Esophagus muscularis mucosa (tissue), 4 donors: ENCODE measurements around the gene COQ10A. TPM values are rescaled to one million over a fixed set of nuclear protein-coding genes. Genes with fewer than 3 reads are reported as not detected.

Experiments used
- DNase-seq: peaks from one replicate; pipeline ENCODE4 v3.0.0-alpha.2; 2017; ENCODE audit errors: extremely low spot score
- H3K27ac ChIP-seq, 4 donors: fragments of 200-600 bp; sonication (generic); replicated peaks in 1 of 4; 1 replicate in 3 of 4; 2 replicates in 1 of 4; pipeline ENCODE4 v1.5.1; 2016 to 2019; ENCODE audit warnings: mild to moderate bottlenecking in 1 of 4
- H3K27me3 ChIP-seq, 4 donors: fragments of 200-600 bp; sonication (generic); one replicate each; pipeline versions ENCODE4 v1.5.1 to v1.6.0; 2016 to 2019
- H3K36me3 ChIP-seq, 4 donors: fragments of 200-600 bp; sonication (generic); one replicate each; pipeline ENCODE4 v1.5.1; 2016 to 2019
- H3K4me1 ChIP-seq, 4 donors: fragments of 200-600 bp; sonication (generic); one replicate each; pipeline ENCODE4 v1.5.1; 2016 to 2019
- H3K4me3 ChIP-seq, 4 donors: fragments of 200-600 bp; sonication (generic); 1 replicate in 2 of 4; 2 replicates in 2 of 4; pipeline ENCODE4 v1.5.1; 2016 to 2019; ENCODE audit warnings: mild to moderate bottlenecking in 4 of 4, moderate library complexity in 1 of 4
- H3K9me3 ChIP-seq, 4 donors: fragments of 200-600 bp; sonication (generic); 1 replicate in 3 of 4; 2 replicates in 1 of 4; pipeline ENCODE4 v1.5.1; 2016 to 2019
- CTCF ChIP-seq, 3 experiments: fragments of 200-600 bp in 2 of 3; fragments of 450-650 bp in 1 of 3; sonication (generic) in 2 of 3; IDR thresholded peaks; one replicate each; pipeline ENCODE4 v1.5.1; 2017 to 2019; ENCODE audit warnings: antibody characterized with exemption in 3 of 3, mild to moderate bottlenecking in 2 of 3, moderate library complexity in 1 of 3
- EP300 ChIP-seq: sonication (generic); formaldehyde crosslinking; IDR thresholded peaks from one replicate; pipeline ENCODE4 v1.6.1; 2017; ENCODE audit warnings: antibody characterized with exemption
- POLR2A ChIP-seq: fragments of 450-650 bp; IDR thresholded peaks from one replicate; pipeline ENCODE4 v1.6.1; 2017; ENCODE audit warnings: antibody characterized with exemption, moderate library complexity, mild to moderate bottlenecking, low read depth
- POLR2AphosphoS5 ChIP-seq, 2 donors: sonication (generic); formaldehyde crosslinking; IDR thresholded peaks; one replicate each; pipeline ENCODE4 v1.6.1; 2017; ENCODE audit warnings: antibody characterized with exemption in 2 of 2
- WGBS: methylation state at CpG from one replicate; pipeline ENCODE4 v1.1.5; 2018; 5-methylcytosine and 5-hydroxymethylcytosine counted together
- intact Hi-C: fragments of 100-400 bp; cut with DNase I; formaldehyde crosslinking; loops from one replicate; pipeline ENCODE4 v1.15.1; 2023
- total RNA-seq, 4 donors: library from RNA; depleted of rRNA; stranded (reverse); fragments of >200 nt; gene quantifications; one replicate each; pipeline versions ENCODE4 v1.1.0 to v1.2.1, GENCODE V29; 2016

COQ10A gene
- total RNA-seq, 4 donors from 2014 or later: 12.4 to 22.8 (median 15.7) TPM

- H3K9me3 ChIP-seq: no peaks in the 10 kb centered on the region
- H3K4me3 ChIP-seq: peak overlapping the region; percentile 65 to 98 (median 84)
- peaks cover 24 to 64% (median 56%) of the 10 kb centered on the region in 4 donors for H3K36me3 ChIP-seq
- H3K27me3 ChIP-seq: no peaks in the 10 kb centered on the region
- TF ChIP-seq CTCF (IDR thresholded peaks at IDR 0.05): no peak
- no peak for TF ChIP-seq EP300
- no peak for TF ChIP-seq POLR2A
- intact Hi-C loops: no loop called here
- H3K4me1 ChIP-seq: peaks cover 9 to 22% (median 17%) of the 10 kb centered on the region in 4 donors
- peak overlapping the region; percentile 89 to 96 (median 93) for H3K27ac ChIP-seq
- 1% methylated on average over 11 of the region's 11 CpGs for WGBS
- no peak for DNase-seq
Observed at GRCh38 chr12:56315249-56315621, 48.5 kb downstream of the COQ10A start.

GRCh38 chr12:56315622-56316473 lies 49.1 kb downstream of the COQ10A start, which contains the start of gene CNPY2:
TSS of gene CNPY2 (minus strand) at chr12:56315988. CDS start at chr12:56315217, 771 bp downstream.
- WGBS: 0% methylated on average over 33 of the region's 62 CpGs

GRCh38 chr12:56317675-56318074 lies 50.9 kb downstream of the COQ10A start:
- Histone ChIP-seq H3K4me3 (no peak overlapping the region), H3K27ac (no peak overlapping the region), H3K36me3 (peaks cover 28 to 65% (median 61%) of the 10 kb centered on the region in 4 donors), H3K9me3 (no peaks in the 10 kb centered on the region), H3K27me3 (no peaks in the 10 kb centered on the region), H3K4me1 (peaks cover 9 to 22% (median 17%) of the 10 kb centered on the region in 4 donors)
- WGBS: 93% methylated on average over 3 of the region's 3 CpGs
- DNase-seq: no peak
- TF ChIP-seq EP300 (no peak), CTCF (IDR thresholded peaks at IDR 0.05) (no peak), POLR2A (no peak), POLR2AphosphoS5 (IDR thresholded peaks at IDR 0.05) (no peak)
- intact Hi-C loops: no loop called here

More at GRCh38 chr12:56315622-56316473, 49.1 kb downstream of the COQ10A start, which contains the start of gene CNPY2:
- Histone ChIP-seq H3K27me3 (no peaks in the 10 kb centered on the region), H3K9me3 (no peaks in the 10 kb centered on the region), H3K27ac (peak within 1 kb of the TSS; percentile 89 to 96 (median 93)), H3K36me3 (peaks cover 24 to 64% (median 55%) of the 10 kb centered on the region in 4 donors), H3K4me1 (peaks cover 9 to 22% (median 17%) of the 10 kb centered on the region in 4 donors), H3K4me3 (peak within 1 kb of the TSS; percentile 65 to 98 (median 84))
- peak; percentile 11 for TF ChIP-seq POLR2A
- no peak for TF ChIP-seq EP300
- peak; percentile 82 to 91 for TF ChIP-seq POLR2AphosphoS5 (IDR thresholded peaks at IDR 0.05)
- peak in 2 of 3 experiments; percentile 5 to 13 for TF ChIP-seq CTCF (IDR thresholded peaks at IDR 0.05)
- DNase-seq: peak; percentile 99
- intact Hi-C loops: no loop called here

Other genes starting within 250 kb of the COQ10A start
- 10 to 100 TPM in 2 of 4 donors, 1 to 10 TPM in 2; 6.2 to 20.4 (median 9.7) TPM for gene IKZF4, start 245.9 kb upstream of the COQ10A start, total RNA-seq
- 1,000 to 10,000 TPM in 1 of 4 donors, 100 to 1,000 TPM in 3; 104 to 1,982 (median 577) TPM for gene RPS26, start 225.0 kb upstream of the COQ10A start, total RNA-seq
- gene ERBB3, start 186.8 kb upstream of the COQ10A start, total RNA-seq: 10 to 100 TPM; 13.9 to 25.0 (median 19.0) TPM
- gene PA2G4, start 162.4 kb upstream of the COQ10A start, total RNA-seq: 100 to 1,000 TPM in 2 of 4 donors, 10 to 100 TPM in 2; 90.5 to 133 (median 105) TPM
- 1,000 to 10,000 TPM; 1,962 to 4,166 (median 3,502) TPM for gene RPL41, start 150.3 kb upstream of the COQ10A start, total RNA-seq
- 1 to 10 TPM; 5.0 to 7.9 (median 6.6) TPM for gene ZC3H10, start 148.7 kb upstream of the COQ10A start, total RNA-seq
- 100 to 1,000 TPM; 151 to 245 (median 214) TPM for gene ESYT1, start 138.7 kb upstream of the COQ10A start, total RNA-seq
- gene MYL6B, start 114.4 kb upstream of the COQ10A start, total RNA-seq: 10 to 100 TPM; 28.5 to 39.4 (median 33.6) TPM
- gene MYL6, start 108.6 kb upstream of the COQ10A start, total RNA-seq: 1,000 to 10,000 TPM; 5,145 to 8,531 (median 5,986) TPM
- 100 to 1,000 TPM in 2 of 4 donors, 10 to 100 TPM in 2; 62.1 to 111 (median 94.3) TPM for gene SMARCC2, start 77.5 kb upstream of the COQ10A start, total RNA-seq
- 100 to 1,000 TPM in 3 of 4 donors, 10 to 100 TPM in 1; 64.4 to 165 (median 109) TPM for gene RNF41, start 45.0 kb upstream of the COQ10A start, total RNA-seq
- 10 to 100 TPM; 27.0 to 36.4 (median 30.9) TPM for gene NABP2, start 42.6 kb upstream of the COQ10A start, total RNA-seq
- gene SLC39A5, start 36.9 kb upstream of the COQ10A start, total RNA-seq: not detected
- gene ANKRD52, start 8.6 kb upstream of the COQ10A start, total RNA-seq: 10 to 100 TPM; 13.8 to 31.5 (median 19.6) TPM
- gene CS, start 33.4 kb downstream of the COQ10A start, total RNA-seq: 100 to 1,000 TPM in 3 of 4 donors, 10 to 100 TPM in 1; 91.8 to 155 (median 111) TPM
- gene CNPY2, start 49.0 kb downstream of the COQ10A start, total RNA-seq: 10 to 100 TPM; 48.8 to 61.5 (median 50.3) TPM
- gene PAN2, start 67.1 kb downstream of the COQ10A start, total RNA-seq: 10 to 100 TPM; 14.1 to 34.5 (median 24.4) TPM
- not detected for gene IL23A, start 71.9 kb downstream of the COQ10A start, total RNA-seq
- gene STAT2, start 93.2 kb downstream of the COQ10A start, total RNA-seq: 10 to 100 TPM; 55.7 to 78.9 (median 68.2) TPM
- gene APOF, start 95.9 kb downstream of the COQ10A start, total RNA-seq: not detected
- 1 to 10 TPM; 2.3 to 4.1 (median 2.4) TPM for gene TIMELESS, start 182.5 kb downstream of the COQ10A start, total RNA-seq
- gene MIP, start 187.7 kb downstream of the COQ10A start, total RNA-seq: not detected
- gene SPRYD4, start 201.6 kb downstream of the COQ10A start, total RNA-seq: 1 to 10 TPM; 1.4 to 2.2 (median 1.9) TPM
- 1 to 10 TPM in 1 of 4 donors, under 1 TPM in 2, not detected in 1; 0.97 to 1.0 (median 0.99) TPM for gene GLS2, start 221.2 kb downstream of the COQ10A start, total RNA-seq